GM18520 (cell line): ENCODE measurements around the gene SLC47A2.

Source experiments
- ATAC-seq: cut with Tn5 transposase; IDR thresholded peaks from one replicate; pipeline ENCODE4 v1.9.1; 2021; ENCODE audit not compliant: unreplicated experiment

The SLC47A2 gene

DNA sequence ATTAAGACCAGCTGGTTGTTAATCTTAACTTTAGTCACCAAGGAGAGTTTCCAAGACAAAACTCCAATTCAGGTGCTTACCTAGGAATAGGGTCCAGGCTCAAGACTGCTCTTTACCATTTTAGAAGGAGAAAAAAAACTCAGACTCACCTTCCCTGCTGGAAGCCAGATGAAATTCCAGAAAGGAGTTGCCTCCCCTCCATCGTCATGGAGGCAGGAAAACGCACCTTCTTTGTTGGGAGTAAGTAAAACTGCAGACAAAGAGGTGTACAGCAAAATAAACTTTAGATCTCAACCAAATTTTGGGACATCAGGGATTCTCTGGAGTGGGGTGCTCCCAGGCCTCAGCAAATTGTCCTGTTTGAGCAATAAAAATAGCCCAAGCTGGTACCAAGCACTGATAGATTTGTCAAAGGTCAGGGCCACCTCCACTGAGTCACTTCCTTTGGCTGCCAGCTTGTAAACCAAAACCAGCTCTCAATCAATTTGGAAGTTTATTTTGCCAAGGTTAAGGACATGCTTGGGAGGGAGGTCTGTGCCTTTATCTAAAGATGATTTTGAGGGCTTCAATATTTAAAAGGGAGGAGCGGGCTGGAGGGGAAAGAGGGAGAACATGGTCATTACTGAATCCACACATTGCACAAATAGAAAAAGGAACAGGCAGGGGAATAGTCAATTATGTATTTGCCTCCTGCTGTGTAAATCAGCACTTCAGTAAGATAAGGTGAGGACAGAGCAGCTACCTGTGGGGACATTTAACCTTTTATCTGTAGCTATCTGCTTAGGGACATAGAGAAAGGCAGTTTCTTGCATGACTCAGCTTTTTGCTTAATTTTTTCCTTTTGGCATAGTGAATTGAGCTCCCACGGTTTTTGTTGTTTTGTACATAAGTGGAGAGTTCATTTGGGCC lies 69.3 kb downstream of the SLC47A2 start:
- no peak for ATAC-seq

DNA sequence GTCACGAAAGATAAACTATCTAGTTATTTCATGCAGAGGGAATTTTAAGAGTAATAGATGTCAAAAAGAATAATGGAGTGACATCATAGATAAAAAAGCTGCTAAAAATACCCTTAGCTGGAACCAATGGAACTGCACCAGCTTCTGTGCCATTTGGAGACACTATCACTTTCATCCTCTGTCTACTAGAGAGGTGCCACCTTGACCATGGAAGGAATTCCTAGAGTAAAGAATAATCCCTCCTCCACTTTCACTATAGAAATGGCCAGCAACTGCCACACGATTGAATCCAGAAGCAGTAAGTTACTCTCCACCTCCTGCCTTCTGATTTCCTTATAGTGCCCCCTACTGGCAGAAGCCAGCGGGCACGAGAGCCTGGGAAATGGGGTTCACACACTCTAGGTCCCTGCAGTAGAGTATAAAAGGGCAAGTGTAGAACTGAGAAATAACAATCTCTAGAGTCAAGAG lies 70.6 kb downstream of the SLC47A2 start:
- no peak for ATAC-seq

DNA sequence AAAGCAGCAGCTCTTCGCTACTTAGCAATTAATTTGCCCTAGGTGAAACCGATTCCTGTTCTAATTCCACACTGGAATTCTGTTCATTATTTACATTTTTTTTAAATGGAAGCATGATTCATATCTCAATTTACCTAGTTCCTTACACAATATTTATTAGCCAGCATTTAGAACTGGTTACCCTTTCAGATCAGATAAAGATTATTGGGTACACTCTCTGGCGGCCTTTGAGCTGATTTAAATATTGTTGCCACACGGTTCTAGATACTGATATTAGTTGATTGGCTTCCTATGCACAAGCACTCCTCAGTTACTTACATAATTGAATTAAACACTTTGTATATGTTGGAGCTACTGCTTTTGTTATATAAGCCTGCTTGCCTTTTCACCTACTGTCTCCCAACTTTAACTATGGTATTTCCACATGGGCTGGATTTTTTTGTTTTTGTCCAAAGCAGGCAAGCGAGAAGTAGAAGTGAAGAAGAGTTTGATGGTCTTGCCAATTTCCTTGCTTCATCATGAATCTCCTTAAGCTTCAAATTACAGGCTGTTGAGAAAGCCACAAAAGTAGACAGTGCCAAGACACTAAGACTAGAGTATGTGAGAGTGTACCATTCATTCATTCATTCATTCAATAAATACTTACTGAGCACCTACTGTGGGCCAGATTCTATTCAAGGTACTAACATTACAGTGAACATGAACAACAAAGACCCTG lies 71.7 kb downstream of the SLC47A2 start:
- ATAC-seq, result no peak

DNA sequence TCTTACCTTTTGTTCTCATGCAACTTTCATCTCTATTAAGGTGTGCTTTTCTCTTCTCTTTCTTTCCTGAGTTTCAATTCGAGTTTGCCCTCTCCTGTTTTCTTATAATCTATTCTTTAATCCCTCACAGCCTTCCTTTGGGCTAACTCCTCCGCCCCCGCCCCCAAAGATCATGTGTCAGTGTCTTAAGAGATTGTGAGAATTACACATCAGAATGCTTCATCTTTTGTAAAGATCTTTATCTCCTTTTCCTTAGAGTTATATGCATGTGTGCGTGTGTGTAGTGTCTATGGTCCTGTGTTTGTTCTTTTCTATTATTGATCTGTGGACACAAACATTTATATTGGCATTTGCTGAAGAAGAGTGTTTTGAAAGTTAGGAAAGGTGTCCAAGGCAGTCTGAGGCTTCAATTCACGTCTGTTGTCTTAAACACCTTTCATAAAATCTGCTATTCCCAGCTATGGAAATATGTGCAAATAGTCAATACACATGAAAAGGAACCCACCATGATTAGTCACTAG lies 74.0 kb downstream of the SLC47A2 start:
- no peak for ATAC-seq

DNA sequence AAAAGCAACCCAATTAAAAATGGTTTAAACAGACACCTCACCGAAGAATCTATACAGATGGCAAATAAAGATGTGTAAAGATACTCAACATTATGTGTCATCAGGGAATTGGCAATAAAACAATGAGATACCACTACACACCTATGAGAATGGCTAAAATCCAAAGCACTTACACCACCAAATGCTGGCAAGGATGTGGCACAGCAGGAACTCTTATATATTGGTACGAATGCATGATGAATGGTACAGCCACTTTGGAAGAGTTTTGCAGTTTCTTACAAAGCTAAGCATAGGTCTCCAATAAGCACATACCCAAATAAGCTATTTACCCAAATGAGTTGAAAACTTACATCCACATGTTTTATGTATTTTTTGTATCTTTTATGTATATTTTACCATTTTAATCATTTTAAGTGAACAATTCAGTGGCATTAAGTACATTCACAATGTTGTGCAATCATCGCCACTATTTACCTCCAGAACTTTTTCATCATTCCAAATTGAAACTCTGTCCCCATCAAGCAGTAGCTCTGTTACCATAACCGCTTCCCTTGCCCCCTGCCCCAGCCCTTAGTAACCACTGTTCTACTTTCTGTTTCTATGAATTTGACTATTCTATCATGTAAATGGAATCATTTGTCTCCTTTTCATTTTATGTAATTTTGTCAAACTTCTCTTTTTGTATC lies 74.6 kb downstream of the SLC47A2 start:
- ATAC-seq, result no peak

DNA sequence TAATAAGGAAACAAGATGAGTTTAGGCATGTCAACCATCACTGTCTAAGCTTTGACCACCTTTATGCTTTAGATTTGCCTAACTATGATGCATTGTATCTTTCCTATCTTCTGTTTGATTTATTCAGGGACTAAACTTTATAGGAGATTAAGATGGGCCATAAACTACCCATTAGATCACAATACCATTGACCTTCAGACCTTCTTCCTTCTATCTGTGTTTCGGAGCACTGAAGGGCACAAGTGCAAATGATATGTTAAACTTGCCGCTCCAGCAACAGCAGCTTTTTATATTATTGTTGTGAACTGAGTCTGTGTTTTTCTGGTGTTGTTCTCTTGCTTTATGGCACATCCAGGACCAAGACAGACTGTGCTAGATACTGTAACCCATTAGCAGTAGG lies 84.5 kb downstream of the SLC47A2 start:
- no peak for ATAC-seq

DNA sequence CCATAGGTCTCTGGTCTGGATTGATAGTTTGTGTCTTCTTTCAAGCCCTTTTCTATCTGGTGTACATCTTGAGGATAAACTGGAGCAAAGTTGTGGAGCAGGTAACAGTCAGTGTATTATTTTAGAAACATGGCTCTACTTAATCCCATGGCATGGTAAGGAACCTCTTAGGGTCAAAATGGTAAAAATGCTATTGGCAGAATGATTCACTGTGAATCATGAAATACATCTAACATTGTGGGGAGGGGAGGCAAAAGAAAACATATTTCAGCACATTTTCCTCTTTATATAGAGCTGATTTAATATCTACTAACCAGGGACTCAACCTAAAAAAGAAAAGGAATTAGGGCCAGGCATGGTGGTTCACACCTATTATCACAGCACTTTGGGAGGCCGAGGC lies 85.7 kb downstream of the SLC47A2 start:
- ATAC-seq, result no peak

DNA sequence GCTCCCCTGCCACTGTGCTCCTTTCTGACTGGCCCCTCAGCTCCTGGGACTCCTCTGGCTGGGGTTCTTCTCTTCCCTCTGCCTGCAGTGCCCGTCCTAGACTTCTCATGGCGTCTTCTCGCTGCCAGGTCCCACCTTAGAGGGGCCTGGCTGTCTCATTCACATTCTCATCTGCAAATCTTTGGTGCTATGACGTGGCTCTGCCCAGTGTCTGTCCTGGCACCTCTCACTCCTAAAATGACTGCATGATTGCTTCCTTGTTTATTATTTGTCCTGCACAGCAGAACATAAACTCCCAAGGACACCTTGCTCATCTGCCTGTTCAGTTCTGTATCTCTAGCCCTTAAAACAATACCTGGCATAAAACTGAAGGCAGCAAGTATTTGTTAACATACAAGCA lies 86.3 kb downstream of the SLC47A2 start:
- ATAC-seq, result no peak

DNA sequence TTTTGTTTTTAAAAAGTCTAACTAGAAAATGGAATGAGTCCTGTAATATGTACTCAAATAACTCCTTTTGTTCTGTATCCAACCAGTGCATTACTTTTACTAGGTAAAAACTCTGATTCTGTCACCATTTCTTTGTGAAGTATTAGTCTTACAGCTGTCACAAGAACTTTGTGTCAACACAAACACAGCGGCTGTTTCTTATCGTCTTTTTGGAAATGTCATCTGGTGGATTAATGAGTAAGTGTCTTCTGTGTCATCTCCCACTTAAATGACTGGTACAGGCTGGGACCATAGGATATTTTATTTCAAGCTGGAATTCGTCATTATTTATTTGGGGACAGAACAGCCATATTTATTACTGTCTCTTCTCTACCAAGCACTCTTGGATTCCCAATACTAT lies 86.9 kb downstream of the SLC47A2 start:
- ATAC-seq, result no peak
